ENCODE measurements around the gene GUCY2D. TPM values are rescaled to one million over a fixed set of nuclear protein-coding genes. Genes with fewer than 3 reads are reported as not detected.

Gene GUCY2D
- polyA plus RNA-seq, 1 donor (not counting 4 experiments of a cell fraction or from before 2014, with no cell fraction given): 0.25 TPM

GRCh38 chr17:8056976-8057625 is 54.7 kb downstream of the GUCY2D start:
- Histone ChIP-seq H3K27me3 (ENCODE audit: control insufficient read depth, extremely low read depth, insufficient read depth, low read length) (no peaks in the 10 kb centered on the region), H3K27ac (ENCODE audit: control insufficient read depth, insufficient read depth, low read length) (no peak overlapping the region), H3K9me1 (ENCODE audit: control insufficient read depth, extremely low read depth, insufficient read depth, low read length) (no peaks in the 10 kb centered on the region), H3K36me3 (ENCODE audit: control insufficient read depth in 2 of 2, extremely low read depth in 1 of 2, insufficient read depth in 2 of 2, low read length in 2 of 2) (no peaks in the 10 kb centered on the region), H3K4me3 (ENCODE audit: control insufficient read depth in 2 of 3, extremely low read depth in 1 of 3, insufficient read depth in 2 of 3, low read depth in 1 of 3, low read length in 3 of 3) (no peak overlapping the region), H3K4me2 (ENCODE audit: control insufficient read depth, extremely low read depth, insufficient read depth, low read depth, low read length) (no peak overlapping the region), H3K9me3 (ENCODE audit: control insufficient read depth, low read depth, low read length) (no peaks in the 10 kb centered on the region), H2AFZ (ENCODE audit: control insufficient read depth, low read length) (no peak overlapping the region), H3K79me2 (ENCODE audit: control insufficient read depth, insufficient read depth, low read length) (no peaks in the 10 kb centered on the region), H4K20me1 (ENCODE audit: control insufficient read depth, extremely low read depth, insufficient read depth, low read length) (no peaks in the 10 kb centered on the region), H3K9ac (ENCODE audit: control insufficient read depth, extremely low read depth, insufficient read depth, low read length) (no peak overlapping the region), H3K4me1 (ENCODE audit: control insufficient read depth, extremely low read depth, insufficient read depth, low read length) (peaks cover 20% of the 10 kb centered on the region)
- dilution Hi-C loops (cut with MboI; ENCODE audit: extremely low pct_ligation_motif_present, low sequenced_read_pairs): no loop called here
- no peak for TF ChIP-seq EZH2 (IDR thresholded peaks at IDR 0.05; ENCODE audit: low read length)
- TF ChIP-seq, protein P1, sequence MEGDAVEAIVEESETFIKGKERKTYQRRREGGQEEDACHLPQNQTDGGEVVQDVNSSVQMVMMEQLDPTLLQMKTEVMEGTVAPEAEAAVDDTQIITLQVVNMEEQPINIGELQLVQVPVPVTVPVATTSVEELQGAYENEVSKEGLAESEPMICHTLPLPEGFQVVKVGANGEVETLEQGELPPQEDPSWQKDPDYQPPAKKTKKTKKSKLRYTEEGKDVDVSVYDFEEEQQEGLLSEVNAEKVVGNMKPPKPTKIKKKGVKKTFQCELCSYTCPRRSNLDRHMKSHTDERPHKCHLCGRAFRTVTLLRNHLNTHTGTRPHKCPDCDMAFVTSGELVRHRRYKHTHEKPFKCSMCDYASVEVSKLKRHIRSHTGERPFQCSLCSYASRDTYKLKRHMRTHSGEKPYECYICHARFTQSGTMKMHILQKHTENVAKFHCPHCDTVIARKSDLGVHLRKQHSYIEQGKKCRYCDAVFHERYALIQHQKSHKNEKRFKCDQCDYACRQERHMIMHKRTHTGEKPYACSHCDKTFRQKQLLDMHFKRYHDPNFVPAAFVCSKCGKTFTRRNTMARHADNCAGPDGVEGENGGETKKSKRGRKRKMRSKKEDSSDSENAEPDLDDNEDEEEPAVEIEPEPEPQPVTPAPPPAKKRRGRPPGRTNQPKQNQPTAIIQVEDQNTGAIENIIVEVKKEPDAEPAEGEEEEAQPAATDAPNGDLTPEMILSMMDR (optimal IDR thresholded peaks at IDR 0.05 in 1 of 3, IDR thresholded peaks at IDR 0.05 in 1 of 3, conservative IDR thresholded peaks at IDR 0.05 in 1 of 3; ENCODE audit: extremely low read depth in 1 of 3, insufficient read depth in 2 of 3, low read length in 3 of 3): no peak
- DNase-seq (ENCODE audit: low read depth, low spot score) (no peak), FAIRE-seq (no peak)

DNA sequence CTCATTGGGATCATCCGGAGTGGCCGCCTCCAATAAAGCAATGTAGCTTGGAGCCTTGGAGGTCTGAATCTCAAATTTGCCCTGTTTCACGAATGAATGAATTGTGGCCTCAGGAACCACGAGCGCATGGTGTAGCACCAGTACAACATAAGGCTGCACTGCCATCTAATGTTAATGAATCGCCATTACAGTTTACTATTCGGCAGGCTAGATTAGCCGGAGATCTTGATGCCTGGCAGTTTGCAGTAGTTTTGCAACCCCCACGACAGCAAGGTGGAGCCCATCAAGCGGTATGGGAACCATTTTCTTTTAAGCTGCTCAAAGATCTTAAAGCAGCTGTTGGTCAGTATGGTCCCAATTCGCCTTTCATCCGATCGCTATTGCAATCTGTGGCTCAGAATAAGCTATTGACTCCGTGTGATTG is 55.3 kb downstream of the GUCY2D start:
- peak; percentile 93 for FAIRE-seq

More for the DNA sequence above, 55.3 kb downstream of the GUCY2D start:
- Histone ChIP-seq H3K4me1 (ENCODE audit: control insufficient read depth, extremely low read depth, insufficient read depth, low read length) (peaks cover 25% of the 10 kb centered on the region), H3K36me3 (ENCODE audit: control insufficient read depth in 2 of 2, extremely low read depth in 1 of 2, insufficient read depth in 2 of 2, low read length in 2 of 2) (no peaks in the 10 kb centered on the region), H3K9me1 (ENCODE audit: control insufficient read depth, extremely low read depth, insufficient read depth, low read length) (no peaks in the 10 kb centered on the region), H3K27me3 (ENCODE audit: control insufficient read depth, extremely low read depth, insufficient read depth, low read length) (no peaks in the 10 kb centered on the region), H3K79me2 (ENCODE audit: control insufficient read depth, insufficient read depth, low read length) (no peaks in the 10 kb centered on the region), H3K4me2 (ENCODE audit: control insufficient read depth, extremely low read depth, insufficient read depth, low read depth, low read length) (peak overlapping the region; percentile 68), H3K4me3 (ENCODE audit: control insufficient read depth in 2 of 3, extremely low read depth in 1 of 3, insufficient read depth in 2 of 3, low read depth in 1 of 3, low read length in 3 of 3) (no peak overlapping the region), H3K9me3 (ENCODE audit: control insufficient read depth, low read depth, low read length) (no peaks in the 10 kb centered on the region), H2AFZ (ENCODE audit: control insufficient read depth, low read length) (no peak overlapping the region), H3K9ac (ENCODE audit: control insufficient read depth, extremely low read depth, insufficient read depth, low read length) (no peak overlapping the region), H3K27ac (ENCODE audit: control insufficient read depth, insufficient read depth, low read length) (peak overlapping the region; percentile 17), H4K20me1 (ENCODE audit: control insufficient read depth, extremely low read depth, insufficient read depth, low read length) (no peaks in the 10 kb centered on the region)
- TF ChIP-seq, protein P1 (optimal IDR thresholded peaks at IDR 0.05 in 1 of 3, IDR thresholded peaks at IDR 0.05 in 1 of 3, conservative IDR thresholded peaks at IDR 0.05 in 1 of 3; ENCODE audit: extremely low read depth in 1 of 3, insufficient read depth in 2 of 3, low read length in 3 of 3): peak; percentile 65 to 94 (median 80)
- TF ChIP-seq EZH2 (IDR thresholded peaks at IDR 0.05; ENCODE audit: low read length): no peak
- dilution Hi-C loops (cut with MboI; ENCODE audit: extremely low pct_ligation_motif_present, low sequenced_read_pairs): no loop called here
- peak; percentile 49 for DNase-seq (ENCODE audit: low read depth, low spot score)

Data from keratinocyte (primary cell).